Neuronal stem cell (in vitro differentiated cells): ENCODE results near the gene HOXA6. TPM values are rescaled to one million over a fixed set of nuclear protein-coding genes. Genes with fewer than 3 reads are reported as not detected.

ENCODE experiments used
- DNase-seq: peaks from one replicate; pipeline ENCODE4 v3.0.0-alpha.2; 2013; ENCODE audit warnings: low spot score
- H2AFZ ChIP-seq: one replicate; pipeline ENCODE4 v1.6.1; 2013; ENCODE audit warnings: mild to moderate bottlenecking, low read length, inconsistent platforms
- H2AK5ac ChIP-seq: 2 replicates; pipeline ENCODE4 v1.6.1; 2013; ENCODE audit warnings: low read depth, mild to moderate bottlenecking, inconsistent platforms, low read length, moderate library complexity, mixed read lengths
- H2BK120ac ChIP-seq: 2 replicates; pipeline ENCODE4 v1.6.1; 2013; ENCODE audit warnings: low read depth, mild to moderate bottlenecking, inconsistent platforms, low read length, moderate library complexity, mixed read lengths
- H2BK12ac ChIP-seq: one replicate; pipeline ENCODE4 v1.6.1; 2013; ENCODE audit warnings: low read length, inconsistent platforms
- H2BK15ac ChIP-seq: 2 replicates; pipeline ENCODE4 v1.6.1; 2013; ENCODE audit warnings: mild to moderate bottlenecking, low read length, inconsistent platforms, mixed read lengths
- H2BK5ac ChIP-seq: one replicate; pipeline ENCODE4 v1.6.1; 2013; ENCODE audit warnings: inconsistent platforms, mild to moderate bottlenecking, low read length, moderate library complexity
- H3K14ac ChIP-seq: one replicate; pipeline ENCODE4 v1.6.1; 2013; ENCODE audit warnings: low read length, inconsistent platforms
- H3K18ac ChIP-seq: 2 replicates; pipeline ENCODE4 v1.6.1; 2013; ENCODE audit warnings: low read length, inconsistent platforms
- H3K23ac ChIP-seq: 2 replicates; pipeline ENCODE4 v1.6.1; 2013; ENCODE audit warnings: low read depth, mild to moderate bottlenecking, mixed read lengths, low read length, inconsistent platforms; ENCODE audit not compliant: poor library complexity
- H3K27ac ChIP-seq: replicated peaks from 3 replicates; pipeline ENCODE4 v1.5.1; 2013; ENCODE audit warnings: low read length, inconsistent platforms
- H3K27me3 ChIP-seq, 3 experiments: 2 replicates each; pipeline ENCODE4 v1.6.1; 2013; ENCODE audit warnings: low read length in 3 of 3, mild to moderate bottlenecking in 2 of 3, inconsistent platforms in 1 of 3, low read depth in 1 of 3, mixed read lengths in 1 of 3, moderate library complexity in 1 of 3; ENCODE audit not compliant: control insufficient read depth in 3 of 3, insufficient read depth in 3 of 3
- H3K36me3 ChIP-seq, 2 donors: replicated peaks in 1 of 2; 2 replicates each; pipeline ENCODE4 v1.6.1; 2013; ENCODE audit warnings: low read length in 2 of 2; ENCODE audit not compliant: control insufficient read depth in 2 of 2, insufficient read depth in 2 of 2
- H3K4ac ChIP-seq: 2 replicates; pipeline ENCODE4 v1.6.1; 2013; ENCODE audit warnings: inconsistent platforms, mild to moderate bottlenecking, low read length, moderate library complexity
- H3K4me1 ChIP-seq, 2 donors: 1 replicate in 1 of 2; 2 replicates in 1 of 2; pipeline ENCODE4 v1.6.1; 2013; ENCODE audit warnings: low read length in 2 of 2, low read depth in 1 of 2; ENCODE audit not compliant: control insufficient read depth in 2 of 2, insufficient read depth in 1 of 2
- H3K4me2 ChIP-seq: one replicate; pipeline ENCODE4 v1.6.1; 2013; ENCODE audit warnings: mild to moderate bottlenecking, low read length, inconsistent platforms; ENCODE audit not compliant: insufficient read depth, poor library complexity, severe bottlenecking
- H3K4me3 ChIP-seq, 2 donors: 2 replicates each; pipeline ENCODE4 v1.5.1; 2013; ENCODE audit warnings: low read length in 2 of 2, mild to moderate bottlenecking in 2 of 2, inconsistent platforms in 1 of 2, moderate library complexity in 1 of 2
- H3K79me1 ChIP-seq: one replicate; pipeline ENCODE4 v1.6.1; 2013; ENCODE audit warnings: low read depth, mild to moderate bottlenecking, inconsistent platforms, low read length, moderate library complexity
- H3K9ac ChIP-seq: one replicate; pipeline ENCODE4 v1.6.1; 2013; ENCODE audit warnings: mild to moderate bottlenecking, low read depth, low read length, inconsistent platforms; ENCODE audit not compliant: poor library complexity
- H3K9me3 ChIP-seq, 2 donors: replicated peaks in 1 of 2; 2 replicates each; pipeline versions ENCODE3 to v1.6.1; 2013; ENCODE audit warnings: low read length in 2 of 2, mild to moderate bottlenecking in 2 of 2, inconsistent platforms in 1 of 2, low read depth in 1 of 2, mixed read lengths in 1 of 2, moderate library complexity in 1 of 2; ENCODE audit not compliant: control insufficient read depth in 2 of 2, insufficient read depth in 1 of 2
- H4K8ac ChIP-seq: one replicate; pipeline ENCODE4 v1.6.1; 2013; ENCODE audit warnings: low read depth, mild to moderate bottlenecking, inconsistent platforms, low read length, moderate library complexity
- H4K91ac ChIP-seq: one replicate; pipeline ENCODE4 v1.6.1; 2013; ENCODE audit warnings: low read length, low read depth, mild to moderate bottlenecking, inconsistent platforms; ENCODE audit not compliant: poor library complexity
- WGBS, 2 donors: extraction: QIAGEN DNeasy Blood & Tissue Kit; methylation state at CpG; one replicate each; pipeline ENCODE4 v1.1.7; 2013; ENCODE audit warnings: missing lambda C conversion rate in 2 of 2, mixed read lengths in 1 of 2; ENCODE audit not compliant: insufficient read length in 2 of 2, insufficient replicate concordance in 1 of 2; ENCODE audit errors: extremely low coverage in 2 of 2; 5-methylcytosine and 5-hydroxymethylcytosine counted together
- small RNA-seq: library from polyadenylated mRNA; stranded (forward); fragments of <200 nt; extraction: miRNeasy Mini kit (QIAGEN cat#:217004); gene quantifications from one replicate; pipeline ENCODE3, GENCODE V24; 2013; ENCODE audit not compliant: insufficient read depth

The HOXA6 gene

DNA sequence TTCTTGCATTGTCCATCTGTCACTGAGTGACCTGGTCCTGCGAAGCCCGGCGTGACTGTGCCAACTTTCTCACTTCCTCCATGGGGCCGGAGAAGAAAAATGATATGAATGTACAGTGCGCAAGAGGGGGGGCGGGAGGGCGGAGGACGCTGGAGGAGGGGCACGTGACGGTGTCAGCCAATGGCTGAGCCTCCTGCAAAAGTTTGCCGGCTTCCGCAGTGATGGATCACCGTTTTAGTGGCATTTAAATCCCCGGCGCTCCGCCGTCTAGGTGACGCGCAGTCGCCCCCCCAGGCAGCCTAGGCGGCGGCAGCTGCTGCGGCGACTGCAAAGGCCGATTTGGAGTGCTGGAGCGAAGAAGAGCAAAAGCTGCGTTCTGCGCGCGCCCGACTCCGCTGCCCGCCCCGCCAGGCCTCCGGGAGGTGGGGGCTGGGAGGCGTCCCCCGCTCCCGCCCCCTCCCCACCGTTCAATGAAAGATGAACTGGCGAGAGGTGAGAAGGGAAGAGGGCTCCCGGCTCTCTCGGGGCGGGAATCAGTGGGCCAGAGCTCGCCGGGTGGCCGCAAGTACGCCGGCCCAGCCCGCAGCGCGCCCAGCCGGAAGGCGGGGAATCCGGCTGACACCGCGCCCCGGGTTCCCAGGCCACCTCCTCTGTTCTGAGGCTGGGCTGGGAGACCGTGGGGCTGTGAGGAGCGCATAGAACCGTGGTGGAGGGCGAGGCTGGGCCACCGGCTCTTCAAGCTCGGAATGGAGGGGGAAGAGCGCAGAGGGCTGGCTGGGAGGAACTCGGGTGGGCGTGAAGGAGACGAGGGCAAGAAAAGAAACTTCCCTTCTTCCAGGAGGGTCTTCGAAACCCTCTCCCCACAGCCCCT is 51.4 kb downstream of the HOXA6 start, which contains the start of gene HOXA1:
HOXA1 (minus strand) TSS at position 104 of the 871 bp plus-strand sequence; CDS start at position 16, 88 bp downstream.
- no peak within 1 kb of the TSS for H3K4ac ChIP-seq
- no peak within 1 kb of the TSS for H3K23ac ChIP-seq
- H3K4me3 ChIP-seq, result peak within 1 kb of the TSS; percentile 30 to 70
- DNase-seq, result peak; percentile 48
- no peak within 1 kb of the TSS for H2AK5ac ChIP-seq
- H3K4me1 ChIP-seq, result peaks cover 0 to 1% of the 10 kb centered on the region in 2 donors
- H3K27ac ChIP-seq, result no peak within 1 kb of the TSS
- no peak within 1 kb of the TSS for H3K18ac ChIP-seq
- no peak within 1 kb of the TSS for H2BK5ac ChIP-seq
- no peaks in the 10 kb centered on the region for H3K36me3 ChIP-seq
- no peak within 1 kb of the TSS for H3K14ac ChIP-seq
- H4K91ac ChIP-seq, result no peak within 1 kb of the TSS
- no peak within 1 kb of the TSS for H2BK120ac ChIP-seq
- H4K8ac ChIP-seq, result no peak within 1 kb of the TSS
- H3K4me2 ChIP-seq, result peak within 1 kb of the TSS; percentile 82
- no peak within 1 kb of the TSS for H3K9ac ChIP-seq
- no peaks in the 10 kb centered on the region for H3K79me1 ChIP-seq
- peaks cover 46 to 100% (median 93%) of the 10 kb centered on the region in 3 experiments for H3K27me3 ChIP-seq
- no peak within 1 kb of the TSS for H2BK12ac ChIP-seq
- H2AFZ ChIP-seq, result peak within 1 kb of the TSS; percentile 90
- no CpG with 5 or more reads among the region's 68 CpGs for WGBS, 2 donors
- H3K9me3 ChIP-seq, result peaks cover 0 to 3% of the 10 kb centered on the region in 2 donors
- no peak within 1 kb of the TSS for H2BK15ac ChIP-seq

Small RNAs within 50 kb of the gene (small RNA-seq; reads per million reads assigned to genes)
- gene AC004080.5, result not detected
- gene RF01977, result not detected
- gene RF02140, result not detected
- gene RF02141, result not detected
